Measurements from ENCODE around the gene MACC1.

GRCh38 chr7:20141002-20141345 lies 76.2 kb downstream of the MACC1 start:
- TF ChIP-seq, protein P1, sequence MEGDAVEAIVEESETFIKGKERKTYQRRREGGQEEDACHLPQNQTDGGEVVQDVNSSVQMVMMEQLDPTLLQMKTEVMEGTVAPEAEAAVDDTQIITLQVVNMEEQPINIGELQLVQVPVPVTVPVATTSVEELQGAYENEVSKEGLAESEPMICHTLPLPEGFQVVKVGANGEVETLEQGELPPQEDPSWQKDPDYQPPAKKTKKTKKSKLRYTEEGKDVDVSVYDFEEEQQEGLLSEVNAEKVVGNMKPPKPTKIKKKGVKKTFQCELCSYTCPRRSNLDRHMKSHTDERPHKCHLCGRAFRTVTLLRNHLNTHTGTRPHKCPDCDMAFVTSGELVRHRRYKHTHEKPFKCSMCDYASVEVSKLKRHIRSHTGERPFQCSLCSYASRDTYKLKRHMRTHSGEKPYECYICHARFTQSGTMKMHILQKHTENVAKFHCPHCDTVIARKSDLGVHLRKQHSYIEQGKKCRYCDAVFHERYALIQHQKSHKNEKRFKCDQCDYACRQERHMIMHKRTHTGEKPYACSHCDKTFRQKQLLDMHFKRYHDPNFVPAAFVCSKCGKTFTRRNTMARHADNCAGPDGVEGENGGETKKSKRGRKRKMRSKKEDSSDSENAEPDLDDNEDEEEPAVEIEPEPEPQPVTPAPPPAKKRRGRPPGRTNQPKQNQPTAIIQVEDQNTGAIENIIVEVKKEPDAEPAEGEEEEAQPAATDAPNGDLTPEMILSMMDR (IDR thresholded peaks at IDR 0.05): no peak
- TF ChIP-seq POLR2A (IDR thresholded peaks at IDR 0.05): no peak

All from body of pancreas (tissue), 4 donors.